Right cardiac atrium (tissue), 5 donors: ENCODE data around the gene TMEM8B. TPM values are rescaled to one million over a fixed set of nuclear protein-coding genes. Genes with fewer than 3 reads are reported as not detected.

Experiments used
- ATAC-seq, 2 donors: fragments of 200-7000 bp; cut with Tn5 transposase; one replicate each; pipeline versions ENCODE4 v1.8.0 to v1.9.1; 2020; ENCODE audit warnings: moderate library complexity in 2 of 2, mild to moderate bottlenecking in 1 of 2
- DNase-seq, 3 donors: peaks; one replicate each; pipeline ENCODE4 v3.0.0-alpha.2; 2020
- H3K27ac ChIP-seq: one replicate; pipeline ENCODE4 v1.5.1; 2013; ENCODE audit warnings: mild to moderate bottlenecking, low read length, control low read depth, moderate library complexity
- H3K27me3 ChIP-seq: one replicate; pipeline ENCODE4 v1.6.1; 2013; ENCODE audit not compliant: control insufficient read depth, insufficient read depth
- H3K4me1 ChIP-seq: one replicate; pipeline ENCODE4 v1.6.1; 2013; ENCODE audit warnings: low read length; ENCODE audit not compliant: control insufficient read depth, insufficient read depth
- H3K4me3 ChIP-seq: one replicate; pipeline ENCODE4 v1.5.1; 2013; ENCODE audit warnings: low read length, control low read depth
- H3K9me3 ChIP-seq: one replicate; pipeline ENCODE4 v1.6.1; 2013; ENCODE audit warnings: low read length; ENCODE audit not compliant: control insufficient read depth
- WGBS: extraction: QIAGEN DNeasy Blood & Tissue Kit; methylation state at CpG from one replicate; pipeline ENCODE4 v1.1.7; 2013; 5-methylcytosine and 5-hydroxymethylcytosine counted together
- intact Hi-C, 4 donors: fragments of 100-400 bp; cut with DNase I; formaldehyde crosslinking; loops; one replicate each; pipeline versions ENCODE4 v1.11.0 to v1.14.0; 2022 to 2023
- polyA plus RNA-seq: library from polyadenylated mRNA; stranded (reverse); fragments of 200-250 nt; gene quantifications from one replicate; pipeline ENCODE4 v1.2.3, GENCODE V29; 2013
- total RNA-seq, 4 donors: library from RNA; stranded (reverse); fragmentation: NEBNext Ultra II Directional; extraction: Animal tissue kit (Norgen Biotek cat#: 25700); gene quantifications; one replicate each; pipeline ENCODE4 v1.2.1, GENCODE V29; 2021
- donor health status: healthy with polysubstance abuse.
- donor health status: DM: no; HTN: yes; CAD: no.
- donor health status: DM: no; HTN: no; CAD: no.
- donor health status: DM: no; HTN: yes; CAD: no; lungs with severe emphysema.
- donor health status: DM: yes; HTN: yes; CAD: no.

Gene TMEM8B
- total and polyA plus RNA-seq, 5 donors, result 12.7 to 21.3 (median 21.0) TPM

- H3K4me3 ChIP-seq, result no peak overlapping the region
- WGBS, result 73% methylated on average over 3 of the region's 3 CpGs
- no peak for DNase-seq
- intact Hi-C loops, result no loop called here
- no peaks in the 10 kb centered on the region for H3K9me3 ChIP-seq
- no peaks in the 10 kb centered on the region for H3K27me3 ChIP-seq
- ATAC-seq, result no peak
- H3K27ac ChIP-seq, result no peak overlapping the region
- H3K4me1 ChIP-seq, result no peaks in the 10 kb centered on the region
These were observed 27.2 kb downstream of the TMEM8B start for GRCh38 chr9:35856206-35856605.

- no peaks in the 10 kb centered on the region for H3K27me3 ChIP-seq
- H3K27ac ChIP-seq, result no peak overlapping the region
- no peaks in the 10 kb centered on the region for H3K4me1 ChIP-seq
- ATAC-seq (no peak), DNase-seq (no peak)
- WGBS, result 78% methylated on average over 5 of the region's 5 CpGs
- intact Hi-C loops, result no loop called here
- no peak overlapping the region for H3K4me3 ChIP-seq
- no peaks in the 10 kb centered on the region for H3K9me3 ChIP-seq
These were observed 27.9 kb downstream of the TMEM8B start for GRCh38 chr9:35856882-35857281.

GRCh38 chr9:35858458-35858857 is 29.4 kb downstream of the TMEM8B start:
- H3K27ac ChIP-seq, result no peak overlapping the region
- no peaks in the 10 kb centered on the region for H3K9me3 ChIP-seq
- ATAC-seq, result peak in 1 of 2 donors; percentile 17
- DNase-seq, result no peak
- intact Hi-C loops, result no loop called here
- H3K4me1 ChIP-seq, result no peaks in the 10 kb centered on the region
- 69% methylated on average over 5 of the region's 5 CpGs for WGBS
- H3K4me3 ChIP-seq, result no peak overlapping the region
- no peaks in the 10 kb centered on the region for H3K27me3 ChIP-seq

- ATAC-seq (peak; percentile 27 to 42), DNase-seq (peak; percentile 29 to 66 (median 65))
- Histone ChIP-seq H3K4me3 (no peak overlapping the region), H3K4me1 (no peaks in the 10 kb centered on the region), H3K27ac (no peak overlapping the region), H3K27me3 (no peaks in the 10 kb centered on the region), H3K9me3 (no peaks in the 10 kb centered on the region)
- WGBS, result 58% methylated on average over 16 of the region's 16 CpGs
- intact Hi-C loops, result no loop called here
These were observed 30.4 kb downstream of the TMEM8B start for GRCh38 chr9:35859310-35859989.

- no peaks in the 10 kb centered on the region for H3K9me3 ChIP-seq
- DNase-seq (no peak), ATAC-seq (no peak)
- no peaks in the 10 kb centered on the region for H3K27me3 ChIP-seq
- intact Hi-C loops, result no loop called here
- H3K27ac ChIP-seq, result no peak overlapping the region
- no peaks in the 10 kb centered on the region for H3K4me1 ChIP-seq
- H3K4me3 ChIP-seq, result no peak overlapping the region
- WGBS, result 40% methylated on average over 3 of the region's 3 CpGs
These were observed 30.9 kb downstream of the TMEM8B start for GRCh38 chr9:35859990-35860339.

GRCh38 chr9:35861161-35861897 is 32.3 kb downstream of the TMEM8B start:
- DNase-seq (no peak), ATAC-seq (no peak)
- Histone ChIP-seq H3K4me1 (no peaks in the 10 kb centered on the region), H3K9me3 (no peaks in the 10 kb centered on the region), H3K27me3 (no peaks in the 10 kb centered on the region), H3K27ac (no peak overlapping the region), H3K4me3 (no peak overlapping the region)
- intact Hi-C loops, result no loop called here
- 70% methylated on average over 12 of the region's 12 CpGs for WGBS

- WGBS, result 82% methylated on average over 4 of the region's 4 CpGs
- ATAC-seq, result no peak
- no peak for DNase-seq
- intact Hi-C loops, result no loop called here
- Histone ChIP-seq H3K4me3 (no peak overlapping the region), H3K9me3 (no peaks in the 10 kb centered on the region), H3K4me1 (no peaks in the 10 kb centered on the region), H3K27me3 (no peaks in the 10 kb centered on the region), H3K27ac (no peak overlapping the region)
These were observed 33.3 kb downstream of the TMEM8B start for GRCh38 chr9:35862328-35862727.

- 71% methylated on average over 8 of the region's 8 CpGs for WGBS
- H3K27ac ChIP-seq, result no peak overlapping the region
- no peaks in the 10 kb centered on the region for H3K4me1 ChIP-seq
- intact Hi-C loops, result no loop called here
- no peak overlapping the region for H3K4me3 ChIP-seq
- DNase-seq (no peak), ATAC-seq (no peak)
- no peaks in the 10 kb centered on the region for H3K27me3 ChIP-seq
- no peaks in the 10 kb centered on the region for H3K9me3 ChIP-seq
These were observed 34.6 kb downstream of the TMEM8B start for GRCh38 chr9:35863583-35863982.

GRCh38 chr9:35864695-35865255 is 35.7 kb downstream of the TMEM8B start:
- intact Hi-C loops, result no loop called here
- WGBS, result 84% methylated on average over 8 of the region's 8 CpGs
- no peak overlapping the region for H3K27ac ChIP-seq
- ATAC-seq (no peak), DNase-seq (no peak)
- H3K4me1 ChIP-seq, result no peaks in the 10 kb centered on the region
- no peaks in the 10 kb centered on the region for H3K9me3 ChIP-seq
- no peak overlapping the region for H3K4me3 ChIP-seq
- H3K27me3 ChIP-seq, result no peaks in the 10 kb centered on the region

GRCh38 chr9:35867538-35867937 is 38.5 kb downstream of the TMEM8B start:
- Histone ChIP-seq H3K27me3 (no peaks in the 10 kb centered on the region), H3K9me3 (no peaks in the 10 kb centered on the region), H3K4me1 (no peaks in the 10 kb centered on the region), H3K4me3 (no peak overlapping the region), H3K27ac (no peak overlapping the region)
- intact Hi-C loops, result no loop called here
- DNase-seq (no peak), ATAC-seq (no peak)
- WGBS, result 94% methylated on average over 4 of the region's 4 CpGs

- ATAC-seq, result no peak
These were observed 39.9 kb downstream of the TMEM8B start for GRCh38 chr9:35868933-35869332.

More at GRCh38 chr9:35868933-35869332, 39.9 kb downstream of the TMEM8B start:
- WGBS, result 76% methylated on average over 2 of the region's 2 CpGs
- intact Hi-C loops, result no loop called here
- no peak overlapping the region for H3K4me3 ChIP-seq
- no peaks in the 10 kb centered on the region for H3K4me1 ChIP-seq
- no peaks in the 10 kb centered on the region for H3K27me3 ChIP-seq
- H3K9me3 ChIP-seq, result no peaks in the 10 kb centered on the region
- no peak for DNase-seq
- no peak overlapping the region for H3K27ac ChIP-seq
